ENCODE measurements around the gene MAP1LC3C.

Gene MAP1LC3C

GRCh38 chr1:242002072-242002471 lies 3.2 kb upstream of the MAP1LC3C start:
- Histone ChIP-seq H3K36me3 (ENCODE audit: control insufficient read depth, insufficient read depth, low read length) (no peaks in the 10 kb centered on the region), H3K27me3 (replicated peaks; ENCODE audit: control insufficient read depth, insufficient read depth, low read length) (no peaks in the 10 kb centered on the region; the same call in 1 of the 2 replicates), H3K4me3 (replicated peaks; ENCODE audit: low read depth, low read length) (no peak overlapping the region)
- TF ChIP-seq CTCF (IDR thresholded peaks at IDR 0.05; ENCODE audit: insufficient read depth, low read length, poor library complexity, severe bottlenecking), result no peak
- no peak for DNase-seq (ENCODE audit: extremely low read depth, insufficient read length)

- Histone ChIP-seq H3K36me3 (ENCODE audit: control insufficient read depth, insufficient read depth, low read length) (no peaks in the 10 kb centered on the region), H3K4me3 (replicated peaks; ENCODE audit: low read depth, low read length) (no peak overlapping the region), H3K27me3 (replicated peaks; ENCODE audit: control insufficient read depth, insufficient read depth, low read length) (no peaks in the 10 kb centered on the region; the same call in 1 of the 2 replicates)
- TF ChIP-seq CTCF (IDR thresholded peaks at IDR 0.05; ENCODE audit: insufficient read depth, low read length, poor library complexity, severe bottlenecking), result no peak
- DNase-seq (ENCODE audit: extremely low read depth, insufficient read length), result no peak
Measured at GRCh38 chr1:242000434-242000833, 1.5 kb upstream of the MAP1LC3C start.

- TF ChIP-seq CTCF (IDR thresholded peaks at IDR 0.05; ENCODE audit: insufficient read depth, low read length, poor library complexity, severe bottlenecking), result peak; percentile 90
- peak; percentile 58 for DNase-seq (ENCODE audit: extremely low read depth, insufficient read length)
- Histone ChIP-seq H3K36me3 (ENCODE audit: control insufficient read depth, insufficient read depth, low read length) (no peaks in the 10 kb centered on the region), H3K27me3 (replicated peaks; ENCODE audit: control insufficient read depth, insufficient read depth, low read length) (no peaks in the 10 kb centered on the region; the same call in 1 of the 2 replicates), H3K4me3 (replicated peaks; ENCODE audit: low read depth, low read length) (peak overlapping the region; percentile 43)
Measured at GRCh38 chr1:241998412-241998921, 431 bp downstream of the MAP1LC3C start.

GRCh38 chr1:241997401-241997998 lies 1.4 kb downstream of the MAP1LC3C start:
- TF ChIP-seq CTCF (IDR thresholded peaks at IDR 0.05; ENCODE audit: insufficient read depth, low read length, poor library complexity, severe bottlenecking), result no peak
- no peaks in the 10 kb centered on the region for H3K36me3 ChIP-seq (ENCODE audit: control insufficient read depth, insufficient read depth, low read length)
- H3K27me3 ChIP-seq (replicated peaks; ENCODE audit: control insufficient read depth, insufficient read depth, low read length), result no peaks in the 10 kb centered on the region; the same call in 1 of the 2 replicates
- DNase-seq (ENCODE audit: extremely low read depth, insufficient read length), result no peak
- H3K4me3 ChIP-seq (replicated peaks; ENCODE audit: low read depth, low read length), result no peak overlapping the region

GRCh38 chr1:241994171-241994570 lies 4.7 kb downstream of the MAP1LC3C start:
- no peak for TF ChIP-seq CTCF (IDR thresholded peaks at IDR 0.05; ENCODE audit: insufficient read depth, low read length, poor library complexity, severe bottlenecking)
- Histone ChIP-seq H3K4me3 (replicated peaks; ENCODE audit: low read depth, low read length) (no peak overlapping the region), H3K27me3 (replicated peaks; ENCODE audit: control insufficient read depth, insufficient read depth, low read length) (no peaks in the 10 kb centered on the region), H3K36me3 (ENCODE audit: control insufficient read depth, insufficient read depth, low read length) (no peaks in the 10 kb centered on the region)
- no peak for DNase-seq (ENCODE audit: extremely low read depth, insufficient read length)
